ENCODE results near the gene ZNF439. TPM values are rescaled to one million over a fixed set of nuclear protein-coding genes. Genes with fewer than 3 reads are reported as not detected.
A peak's percentile ranks its signal among the peaks of the same experiment; 100 is the strongest.

The ZNF439 gene
- total and polyA plus RNA-seq, 2 of the 13 experiments (the other 11 are each of a cell fraction or from before 2014, with no cell fraction given): 2.9 to 4.9 TPM

DNA sequence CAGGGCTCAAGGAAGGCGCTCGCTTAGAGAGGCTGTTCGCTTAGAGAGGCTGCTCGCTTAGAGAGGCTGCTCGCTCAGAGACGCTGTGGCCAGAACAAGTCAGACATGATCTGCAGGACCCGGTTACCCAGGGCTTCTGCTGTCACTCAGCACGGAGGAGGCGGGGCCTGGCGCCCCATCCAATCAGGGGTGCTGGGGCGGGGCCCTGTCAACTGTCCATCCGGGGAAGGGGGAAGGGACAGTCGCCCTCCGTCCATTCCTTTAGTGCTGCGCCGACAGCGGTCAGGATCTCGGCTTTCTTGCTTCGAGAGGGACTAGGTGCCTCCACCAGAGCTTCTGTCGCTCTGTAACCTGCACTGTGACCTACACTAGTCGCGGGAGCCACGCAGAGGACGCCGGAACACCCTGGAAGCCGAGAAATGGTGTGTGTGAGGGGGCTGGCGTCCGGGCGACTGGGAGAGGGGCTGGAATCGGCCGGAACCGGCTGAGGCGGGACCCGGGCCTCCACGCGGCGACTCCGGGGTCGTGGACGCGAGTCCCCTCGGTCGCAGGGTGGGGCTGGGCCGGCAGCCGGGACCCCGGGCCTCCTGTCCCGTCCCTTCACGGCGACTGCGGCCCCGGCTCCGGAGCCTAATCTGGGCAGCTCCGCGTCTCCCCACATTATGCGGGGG lies 34.4 kb upstream of the ZNF439 start, which contains the start of gene ZNF440 (continued):
- TF ChIP-seq MEF2D (CRISPR knock-in tag; IDR thresholded peaks at IDR 0.05) (no peak), ZNF264 (CRISPR knock-in tag; IDR thresholded peaks at IDR 0.05) (0 out of 2 replicates have a peak, but pooled peaks have one; percentile 51), ZNF510 (CRISPR knock-in tag; IDR thresholded peaks at IDR 0.05; ENCODE audit: low read depth) (no peak), MIER3 (CRISPR knock-in tag; IDR thresholded peaks at IDR 0.05; ENCODE audit: borderline replicate concordance) (no peak), ZFP36L2 (CRISPR knock-in tag; IDR thresholded peaks at IDR 0.05) (no peak), AGO2 (optimal IDR thresholded peaks at IDR 0.05; ENCODE audit: low read depth, low read length) (peak; percentile 69), GABPB1 (CRISPR knock-in tag; IDR thresholded peaks at IDR 0.05) (peak; percentile 79), ZMYM4 (CRISPR knock-in tag; IDR thresholded peaks at IDR 0.05) (peak; percentile 87), NRL (CRISPR knock-in tag; IDR thresholded peaks at IDR 0.05; ENCODE audit: borderline replicate concordance) (peak; percentile 21; the same call in 1 of the 2 replicates), RXRA (CRISPR knock-in tag; IDR thresholded peaks at IDR 0.05) (peak; percentile 68), CENPT (CRISPR knock-in tag; IDR thresholded peaks at IDR 0.05; ENCODE audit: low read depth) (no peak), KLF12 (CRISPR knock-in tag; IDR thresholded peaks at IDR 0.05; ENCODE audit: borderline replicate concordance) (no peak), HDAC1 (CRISPR knock-in tag; IDR thresholded peaks at IDR 0.05) (peak; percentile 70), MATR3 (CRISPR knock-in tag; IDR thresholded peaks at IDR 0.05) (no peak), MAZ (IDR thresholded peaks at IDR 0.05; ENCODE audit: borderline replicate concordance, low read depth, low read length) (no peak), MAZ (CRISPR knock-in tag; IDR thresholded peaks at IDR 0.05; ENCODE audit: low read depth) (peak; percentile 73; the same call in 1 of the 2 replicates), MBD4 (IDR thresholded peaks at IDR 0.05; ENCODE audit: borderline replicate concordance, low read length) (no peak), CEBPG (CRISPR knock-in tag; IDR thresholded peaks at IDR 0.05) (no peak; the same call in 1 of the 2 replicates)
- TF ChIP-seq, protein P1, sequence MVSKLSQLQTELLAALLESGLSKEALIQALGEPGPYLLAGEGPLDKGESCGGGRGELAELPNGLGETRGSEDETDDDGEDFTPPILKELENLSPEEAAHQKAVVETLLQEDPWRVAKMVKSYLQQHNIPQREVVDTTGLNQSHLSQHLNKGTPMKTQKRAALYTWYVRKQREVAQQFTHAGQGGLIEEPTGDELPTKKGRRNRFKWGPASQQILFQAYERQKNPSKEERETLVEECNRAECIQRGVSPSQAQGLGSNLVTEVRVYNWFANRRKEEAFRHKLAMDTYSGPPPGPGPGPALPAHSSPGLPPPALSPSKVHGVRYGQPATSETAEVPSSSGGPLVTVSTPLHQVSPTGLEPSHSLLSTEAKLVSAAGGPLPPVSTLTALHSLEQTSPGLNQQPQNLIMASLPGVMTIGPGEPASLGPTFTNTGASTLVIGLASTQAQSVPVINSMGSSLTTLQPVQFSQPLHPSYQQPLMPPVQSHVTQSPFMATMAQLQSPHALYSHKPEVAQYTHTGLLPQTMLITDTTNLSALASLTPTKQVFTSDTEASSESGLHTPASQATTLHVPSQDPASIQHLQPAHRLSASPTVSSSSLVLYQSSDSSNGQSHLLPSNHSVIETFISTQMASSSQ (IDR thresholded peaks at IDR 0.05; ENCODE audit: low read depth): no peak
- TF ChIP-seq, protein P1 (CRISPR knock-in tag; IDR thresholded peaks at IDR 0.05; ENCODE audit: borderline replicate concordance): peak; percentile 48; the same call in 1 of the 2 replicates
- TF ChIP-seq, protein P2, sequence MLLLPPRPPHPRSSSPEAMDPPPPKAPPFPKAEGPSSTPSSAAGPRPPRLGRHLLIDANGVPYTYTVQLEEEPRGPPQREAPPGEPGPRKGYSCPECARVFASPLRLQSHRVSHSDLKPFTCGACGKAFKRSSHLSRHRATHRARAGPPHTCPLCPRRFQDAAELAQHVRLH (CRISPR knock-in tag; IDR thresholded peaks at IDR 0.05; ENCODE audit: borderline replicate concordance, low read depth): 0 out of 2 replicates have a peak, but pooled peaks have one; percentile 65
- TF ChIP-seq, protein P3, sequence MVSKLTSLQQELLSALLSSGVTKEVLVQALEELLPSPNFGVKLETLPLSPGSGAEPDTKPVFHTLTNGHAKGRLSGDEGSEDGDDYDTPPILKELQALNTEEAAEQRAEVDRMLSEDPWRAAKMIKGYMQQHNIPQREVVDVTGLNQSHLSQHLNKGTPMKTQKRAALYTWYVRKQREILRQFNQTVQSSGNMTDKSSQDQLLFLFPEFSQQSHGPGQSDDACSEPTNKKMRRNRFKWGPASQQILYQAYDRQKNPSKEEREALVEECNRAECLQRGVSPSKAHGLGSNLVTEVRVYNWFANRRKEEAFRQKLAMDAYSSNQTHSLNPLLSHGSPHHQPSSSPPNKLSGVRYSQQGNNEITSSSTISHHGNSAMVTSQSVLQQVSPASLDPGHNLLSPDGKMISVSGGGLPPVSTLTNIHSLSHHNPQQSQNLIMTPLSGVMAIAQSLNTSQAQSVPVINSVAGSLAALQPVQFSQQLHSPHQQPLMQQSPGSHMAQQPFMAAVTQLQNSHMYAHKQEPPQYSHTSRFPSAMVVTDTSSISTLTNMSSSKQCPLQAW (CRISPR knock-in tag; IDR thresholded peaks at IDR 0.05): peak; percentile 78
- TF ChIP-seq, protein P4, sequence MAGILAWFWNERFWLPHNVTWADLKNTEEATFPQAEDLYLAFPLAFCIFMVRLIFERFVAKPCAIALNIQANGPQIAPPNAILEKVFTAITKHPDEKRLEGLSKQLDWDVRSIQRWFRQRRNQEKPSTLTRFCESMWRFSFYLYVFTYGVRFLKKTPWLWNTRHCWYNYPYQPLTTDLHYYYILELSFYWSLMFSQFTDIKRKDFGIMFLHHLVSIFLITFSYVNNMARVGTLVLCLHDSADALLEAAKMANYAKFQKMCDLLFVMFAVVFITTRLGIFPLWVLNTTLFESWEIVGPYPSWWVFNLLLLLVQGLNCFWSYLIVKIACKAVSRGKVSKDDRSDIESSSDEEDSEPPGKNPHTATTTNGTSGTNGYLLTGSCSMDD (CRISPR knock-in tag; IDR thresholded peaks at IDR 0.05): no peak
